Muscle of leg (tissue), 16 donors: ENCODE measurements around the gene MYO5C. TPM values are rescaled to one million over a fixed set of nuclear protein-coding genes. Genes with fewer than 3 reads are reported as not detected.

Experiments used
- DNase-seq: peaks from one replicate; pipeline ENCODE4 v3.0.0; 2013
- H3K27ac ChIP-seq: one replicate; pipeline ENCODE4 v1.5.1; 2013; ENCODE audit warnings: mild to moderate bottlenecking, low read length, control low read depth
- H3K27me3 ChIP-seq: one replicate; pipeline ENCODE4 v1.6.1; 2013; ENCODE audit warnings: low read length; ENCODE audit not compliant: control insufficient read depth, insufficient read depth
- H3K36me3 ChIP-seq: one replicate; pipeline ENCODE4 v1.6.1; 2013; ENCODE audit warnings: low read length; ENCODE audit not compliant: control insufficient read depth, insufficient read depth
- H3K4me1 ChIP-seq: one replicate; pipeline ENCODE4 v1.6.1; 2013; ENCODE audit warnings: low read length; ENCODE audit not compliant: control insufficient read depth, insufficient read depth
- H3K4me3 ChIP-seq: one replicate; pipeline ENCODE4 v1.5.1; 2013; ENCODE audit warnings: low read length, control low read depth
- H3K9me3 ChIP-seq: replicated peaks from 2 replicates; pipeline ENCODE4 v1.6.1; 2013; ENCODE audit warnings: low read depth, low read length; ENCODE audit not compliant: control insufficient read depth
- WGBS: methylation state at CpG from one replicate; pipeline ENCODE4 v1.1.5; 2013; ENCODE audit warnings: missing lambda C conversion rate; ENCODE audit not compliant: insufficient coverage; 5-methylcytosine and 5-hydroxymethylcytosine counted together
- long read RNA-seq, 11 donors: transcript quantifications; one replicate each; lab custom pipeline, GENCODE V29; 2026
- polyA plus RNA-seq, 8 donors: library from polyadenylated mRNA; unstranded; fragments of 120-200 nt; gene quantifications; one replicate each; pipeline versions ENCODE4 v1.2.1 to v1.2.3, GENCODE V29; 2013; ENCODE audit warnings: inconsistent platforms in 1 of 8, low replicate concordance in 1 of 8; ENCODE audit not compliant: insufficient read length in 8 of 8, insufficient read depth in 1 of 8
- total RNA-seq: library from RNA; stranded (reverse); fragments of 120-200 nt; gene quantifications from one replicate; pipeline ENCODE4 v1.2.4, GENCODE V29; 2013

Gene MYO5C, protein sequence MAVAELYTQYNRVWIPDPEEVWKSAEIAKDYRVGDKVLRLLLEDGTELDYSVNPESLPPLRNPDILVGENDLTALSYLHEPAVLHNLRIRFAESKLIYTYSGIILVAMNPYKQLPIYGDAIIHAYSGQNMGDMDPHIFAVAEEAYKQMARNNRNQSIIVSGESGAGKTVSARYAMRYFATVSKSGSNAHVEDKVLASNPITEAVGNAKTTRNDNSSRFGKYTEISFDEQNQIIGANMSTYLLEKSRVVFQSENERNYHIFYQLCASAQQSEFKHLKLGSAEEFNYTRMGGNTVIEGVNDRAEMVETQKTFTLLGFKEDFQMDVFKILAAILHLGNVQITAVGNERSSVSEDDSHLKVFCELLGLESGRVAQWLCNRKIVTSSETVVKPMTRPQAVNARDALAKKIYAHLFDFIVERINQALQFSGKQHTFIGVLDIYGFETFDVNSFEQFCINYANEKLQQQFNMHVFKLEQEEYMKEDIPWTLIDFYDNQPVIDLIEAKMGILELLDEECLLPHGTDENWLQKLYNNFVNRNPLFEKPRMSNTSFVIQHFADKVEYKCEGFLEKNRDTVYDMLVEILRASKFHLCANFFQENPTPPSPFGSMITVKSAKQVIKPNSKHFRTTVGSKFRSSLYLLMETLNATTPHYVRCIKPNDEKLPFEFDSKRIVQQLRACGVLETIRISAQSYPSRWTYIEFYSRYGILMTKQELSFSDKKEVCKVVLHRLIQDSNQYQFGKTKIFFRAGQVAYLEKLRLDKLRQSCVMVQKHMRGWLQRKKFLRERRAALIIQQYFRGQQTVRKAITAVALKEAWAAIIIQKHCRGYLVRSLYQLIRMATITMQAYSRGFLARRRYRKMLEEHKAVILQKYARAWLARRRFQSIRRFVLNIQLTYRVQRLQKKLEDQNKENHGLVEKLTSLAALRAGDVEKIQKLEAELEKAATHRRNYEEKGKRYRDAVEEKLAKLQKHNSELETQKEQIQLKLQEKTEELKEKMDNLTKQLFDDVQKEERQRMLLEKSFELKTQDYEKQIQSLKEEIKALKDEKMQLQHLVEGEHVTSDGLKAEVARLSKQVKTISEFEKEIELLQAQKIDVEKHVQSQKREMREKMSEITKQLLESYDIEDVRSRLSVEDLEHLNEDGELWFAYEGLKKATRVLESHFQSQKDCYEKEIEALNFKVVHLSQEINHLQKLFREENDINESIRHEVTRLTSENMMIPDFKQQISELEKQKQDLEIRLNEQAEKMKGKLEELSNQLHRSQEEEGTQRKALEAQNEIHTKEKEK (N-terminal part only)
- total RNA-seq: 5.3 TPM
- 10 to 100 TPM in 1 of 8 donors, 1 to 10 TPM in 7; 4.9 to 12.4 (median 6.2) TPM for polyA plus RNA-seq
- long read RNA-seq, donor 1: 0 reads
- long read RNA-seq, donor 2: 0 reads
- long read RNA-seq, donor 3: 0 reads
- long read RNA-seq, donor 4: 0 reads
- long read RNA-seq, donor 5: 0 reads
- long read RNA-seq, donor 6: 0 reads
- long read RNA-seq, donor 7: 0 reads
- long read RNA-seq, donor 8: 0 reads
- long read RNA-seq, donor 9: 0 reads
- long read RNA-seq, donor 10, partial matches to known transcripts: 0 of 1 reads
- long read RNA-seq, donor 10, other reads (novel, unspliced or antisense): 0 of 1 reads
- long read RNA-seq, donor 11: 0 reads

DNA sequence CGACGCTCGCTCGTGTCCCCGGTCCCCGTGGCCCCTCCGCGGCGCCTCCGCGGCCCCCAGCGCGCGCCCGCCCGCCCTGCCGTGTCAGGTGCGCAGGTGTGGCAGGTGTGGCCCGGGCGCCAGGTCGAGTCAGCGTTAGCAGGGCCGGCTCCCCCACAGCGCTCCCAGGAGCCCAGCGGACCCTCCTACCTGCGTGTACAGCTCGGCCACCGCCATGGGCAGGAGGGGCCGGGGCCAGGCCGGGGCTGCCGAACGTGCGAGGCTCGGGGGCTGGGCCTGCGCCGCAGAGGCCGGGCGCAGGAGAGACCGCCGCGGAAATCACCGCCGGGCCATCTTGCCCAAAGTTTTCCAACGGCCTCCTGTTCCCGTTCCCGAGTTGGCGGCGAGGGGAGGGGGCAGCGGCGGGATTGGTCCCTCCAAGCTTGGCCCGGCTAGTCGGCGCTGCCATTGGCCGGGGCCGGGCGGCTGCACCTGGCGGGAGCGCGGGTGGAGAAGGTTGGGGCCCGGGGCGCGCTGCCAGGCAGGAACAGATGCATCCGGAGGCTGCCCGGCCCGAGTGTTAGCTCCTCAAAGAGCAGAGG lies at the start of gene MYO5C:
Gene MYO5C (minus strand): TSS at position 384 of the 581 bp plus-strand sequence. CDS start 168 bp downstream, at position 216.
- under 1% methylated on average over 62 of the region's 65 CpGs for WGBS
- Histone ChIP-seq H3K4me3 (peak within 1 kb of the TSS; percentile 51), H3K4me1 (peaks cover 12% of the 10 kb centered on the region), H3K27ac (peak within 1 kb of the TSS; percentile 20), H3K27me3 (peaks cover 12% of the 10 kb centered on the region), H3K9me3 (no peaks in the 10 kb centered on the region), H3K36me3 (no peaks in the 10 kb centered on the region)
- DNase-seq: peak; percentile 88

DNA sequence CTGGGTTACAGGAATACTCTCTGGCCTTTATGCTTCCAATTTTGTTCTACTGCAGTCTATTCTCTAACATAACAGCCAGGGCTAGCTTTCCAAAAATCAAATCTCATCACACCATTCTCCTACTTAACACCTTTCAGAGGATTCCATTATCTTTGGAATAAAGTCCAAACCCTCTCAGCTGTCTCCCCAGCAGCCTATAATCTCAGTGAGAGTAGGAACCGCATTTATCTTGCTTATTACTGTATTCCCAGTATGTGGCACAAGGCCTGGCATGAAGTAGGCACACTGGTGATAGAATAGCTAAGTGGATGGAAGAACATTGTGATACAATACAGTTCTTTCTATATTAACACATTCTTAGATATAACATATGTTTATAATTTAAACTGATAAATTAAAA lies 49.0 kb upstream of the MYO5C start:
- Histone ChIP-seq H3K9me3 (no peaks in the 10 kb centered on the region), H3K36me3 (no peaks in the 10 kb centered on the region), H3K4me1 (peaks cover 6% of the 10 kb centered on the region), H3K27me3 (no peaks in the 10 kb centered on the region), H3K4me3 (no peak overlapping the region), H3K27ac (no peak overlapping the region)
- DNase-seq: no peak
- no CpG with 5 or more reads among the region's 1 CpG for WGBS

DNA sequence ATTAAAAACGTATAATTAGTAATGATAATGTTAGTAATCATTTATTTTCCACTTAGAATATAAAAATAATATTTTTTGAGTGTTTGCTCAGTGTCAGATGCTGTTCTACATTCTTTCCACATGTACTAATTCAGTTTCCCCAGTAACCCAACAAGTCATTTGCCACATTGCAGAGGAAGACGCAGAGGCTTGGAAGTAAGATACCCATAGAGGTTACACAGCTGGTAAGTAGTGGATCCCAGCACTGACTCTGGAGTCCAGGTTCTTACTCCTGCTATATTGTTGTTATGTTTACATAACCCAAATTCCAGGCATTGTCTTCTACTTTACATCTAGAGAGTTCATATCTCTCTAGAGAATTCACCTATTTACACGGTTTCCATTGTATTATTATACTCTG lies 48.2 kb upstream of the MYO5C start:
- WGBS: 50% methylated on average over 1 of the region's 3 CpGs
- peaks cover 8% of the 10 kb centered on the region for H3K4me1 ChIP-seq
- peak; percentile 31 for DNase-seq
- no peak overlapping the region for H3K27ac ChIP-seq
- no peak overlapping the region for H3K4me3 ChIP-seq
- no peaks in the 10 kb centered on the region for H3K36me3 ChIP-seq
- no peaks in the 10 kb centered on the region for H3K9me3 ChIP-seq
- H3K27me3 ChIP-seq: no peaks in the 10 kb centered on the region

DNA sequence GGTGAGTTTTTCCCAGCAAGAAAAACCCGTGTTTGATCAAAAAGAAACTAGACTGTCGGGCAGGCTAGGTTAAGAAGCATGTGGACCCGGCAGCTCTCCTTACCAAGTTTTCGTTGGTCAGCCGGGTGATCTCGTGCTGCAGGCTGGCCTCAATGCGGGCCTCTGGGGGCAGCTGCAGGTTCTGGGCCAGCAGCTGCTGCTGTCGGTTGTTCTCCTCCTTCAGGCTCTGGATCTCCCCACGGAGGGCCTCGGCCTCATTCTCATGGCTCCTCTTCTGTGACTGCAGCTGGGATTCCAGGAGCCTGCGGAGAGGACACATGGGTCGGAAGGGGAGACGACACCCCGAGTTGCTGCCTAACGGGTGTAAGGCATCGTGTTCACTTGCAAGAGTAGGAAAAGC lies 44.5 kb upstream of the MYO5C start:
- Histone ChIP-seq H3K4me3 (no peak overlapping the region), H3K36me3 (no peaks in the 10 kb centered on the region), H3K4me1 (peaks cover 8% of the 10 kb centered on the region), H3K27ac (peak overlapping the region; percentile 48), H3K9me3 (no peaks in the 10 kb centered on the region), H3K27me3 (no peaks in the 10 kb centered on the region)
- peak; percentile 73 for DNase-seq
- WGBS: 60% methylated on average over 16 of the region's 16 CpGs

DNA sequence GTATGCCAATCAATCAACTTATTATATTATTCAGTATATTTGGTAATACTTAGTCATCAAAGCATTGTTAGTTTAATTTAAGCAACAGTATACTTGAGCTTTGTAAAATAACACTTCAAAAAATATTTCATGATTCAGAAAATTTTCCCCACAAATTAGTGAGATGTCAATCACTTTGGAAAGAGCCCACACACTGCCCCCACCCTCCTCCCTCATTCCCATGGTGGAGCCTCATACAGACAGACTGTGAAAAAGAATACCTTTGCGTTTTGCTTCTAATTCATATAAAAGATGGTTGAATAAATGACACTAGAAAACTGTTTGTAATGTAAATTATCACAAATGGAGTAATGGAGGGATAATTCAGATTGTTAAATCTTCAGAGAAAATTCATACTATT lies 43.3 kb upstream of the MYO5C start:
- H3K27me3 ChIP-seq: no peaks in the 10 kb centered on the region
- no peak overlapping the region for H3K27ac ChIP-seq
- no peaks in the 10 kb centered on the region for H3K36me3 ChIP-seq
- H3K4me3 ChIP-seq: no peak overlapping the region
- no peaks in the 10 kb centered on the region for H3K9me3 ChIP-seq
- no peak for DNase-seq
- peaks cover 8% of the 10 kb centered on the region for H3K4me1 ChIP-seq
- WGBS: no CpG with 5 or more reads among the region's 1 CpG

DNA sequence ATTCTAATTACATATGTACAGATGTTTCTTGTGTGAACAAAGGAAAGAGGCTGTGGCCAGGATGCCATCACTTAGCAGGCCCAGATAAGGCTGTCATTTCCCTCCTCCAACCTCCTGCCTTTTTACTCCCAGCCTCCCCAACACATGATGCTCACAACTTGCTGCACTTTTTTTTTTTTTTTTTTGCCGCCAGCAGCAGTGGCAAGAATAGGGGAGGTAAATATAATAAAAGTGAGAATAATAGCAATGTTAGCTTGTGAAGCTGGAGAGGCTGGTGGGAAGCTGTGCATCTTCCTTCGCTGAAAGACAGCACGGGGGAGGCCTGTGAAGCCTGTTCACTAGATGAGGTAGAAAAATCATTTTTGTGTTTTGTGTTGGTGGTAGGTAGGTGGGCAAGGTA lies 42.5 kb upstream of the MYO5C start:
- Histone ChIP-seq H3K27me3 (no peaks in the 10 kb centered on the region), H3K36me3 (no peaks in the 10 kb centered on the region), H3K4me3 (no peak overlapping the region), H3K27ac (no peak overlapping the region), H3K4me1 (peaks cover 8% of the 10 kb centered on the region), H3K9me3 (no peaks in the 10 kb centered on the region)
- DNase-seq: no peak
- no CpG with 5 or more reads among the region's 3 CpGs for WGBS

DNA sequence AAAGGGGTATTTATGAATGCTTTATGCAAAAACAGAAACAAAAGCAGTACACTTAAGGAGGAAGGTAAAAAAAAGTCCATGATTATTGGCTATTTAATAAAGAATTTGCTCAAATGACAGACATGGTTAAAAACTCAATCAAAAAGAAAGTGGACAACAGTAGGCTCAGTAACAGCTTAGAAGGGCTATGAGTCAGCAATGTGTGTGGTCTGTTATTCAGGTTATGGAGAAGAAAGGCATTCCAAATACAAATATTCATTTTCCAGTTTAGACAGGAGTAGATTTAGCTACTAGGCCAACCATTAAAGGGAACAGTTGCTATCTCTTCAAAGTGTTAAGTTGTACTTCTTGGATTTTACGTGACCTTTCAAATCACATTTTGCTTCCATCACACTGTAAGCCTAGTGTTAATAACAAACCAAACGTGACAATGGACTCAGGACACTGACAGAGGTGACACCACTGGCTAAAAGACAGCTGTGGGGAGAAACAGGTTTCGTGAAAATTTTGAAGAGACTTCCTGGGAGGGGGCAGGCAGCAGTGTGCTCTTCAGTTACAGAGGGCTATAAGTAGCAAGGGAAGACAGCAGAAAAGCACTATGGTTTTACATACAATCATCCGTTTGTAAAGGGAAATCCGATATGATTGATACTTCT lies 41.7 kb upstream of the MYO5C start:
- no peaks in the 10 kb centered on the region for H3K9me3 ChIP-seq
- no peak for DNase-seq
- WGBS: no CpG with 5 or more reads among the region's 5 CpGs
- no peaks in the 10 kb centered on the region for H3K36me3 ChIP-seq
- H3K4me1 ChIP-seq: peaks cover 8% of the 10 kb centered on the region
- H3K27ac ChIP-seq: no peak overlapping the region
- H3K4me3 ChIP-seq: no peak overlapping the region
- no peaks in the 10 kb centered on the region for H3K27me3 ChIP-seq

DNA sequence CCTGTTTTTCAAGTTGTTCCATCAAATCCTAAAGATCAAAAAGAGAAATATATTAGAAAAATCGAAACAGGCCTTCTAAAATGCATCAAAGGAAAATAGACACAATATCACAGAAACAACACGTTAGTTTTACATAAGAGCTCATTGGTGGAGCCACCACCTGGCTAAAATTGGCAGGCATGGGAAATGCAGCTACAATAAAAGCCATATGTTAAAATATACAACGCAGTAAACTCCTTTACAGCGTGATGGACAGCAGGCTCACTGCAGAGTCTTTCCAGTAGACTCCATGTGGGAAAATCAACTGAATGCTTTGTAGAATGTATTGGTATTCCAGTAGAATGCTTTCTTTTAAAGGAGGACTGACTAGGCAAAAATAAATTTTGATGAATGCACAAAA lies 40.9 kb upstream of the MYO5C start:
- H3K4me1 ChIP-seq: peaks cover 8% of the 10 kb centered on the region
- 0% methylated on average over 1 of the region's 4 CpGs for WGBS
- H3K27ac ChIP-seq: no peak overlapping the region
- no peaks in the 10 kb centered on the region for H3K9me3 ChIP-seq
- no peak overlapping the region for H3K4me3 ChIP-seq
- peak; percentile 17 for DNase-seq
- H3K27me3 ChIP-seq: no peaks in the 10 kb centered on the region
- no peaks in the 10 kb centered on the region for H3K36me3 ChIP-seq
